Stimulated activated CD8-positive, alpha-beta memory T cell treated with anti-CD3 and anti-CD28 coated beads, Interleukin-15, amount 100 ng/mL, for 48 hours (primary cell): ENCODE measurements around the gene CPNE8.

Experiments used
- DNase-seq, 2 donors: peaks; one replicate each; pipeline ENCODE4 v3.0.0-alpha.2; 2020; ENCODE audit warnings: low read depth in 2 of 2

Gene CPNE8

DNA sequence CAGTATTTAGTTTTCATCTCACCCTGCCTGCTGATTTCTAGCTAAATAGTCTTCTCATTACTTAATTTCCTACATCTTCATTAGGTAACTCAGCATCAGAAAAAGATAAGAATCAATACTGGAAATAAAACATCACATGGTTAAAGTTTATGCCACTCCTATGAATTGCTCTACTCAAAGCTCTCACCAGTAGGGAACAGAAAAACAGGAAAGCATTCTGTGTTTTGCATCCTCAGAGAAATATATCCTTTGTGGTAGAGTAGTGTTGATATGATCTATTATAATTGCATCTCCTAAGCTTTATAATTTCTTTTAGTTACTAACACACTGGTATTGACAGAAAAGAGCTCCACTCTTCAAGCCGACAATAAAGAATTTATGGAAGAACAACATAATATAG is 9.9 kb downstream of the CPNE8 start:
- DNase-seq = no peak

- DNase-seq = no peak
These were observed 12.4 kb downstream of the CPNE8 start for GRCh38 chr12:38892976-38893375.

GRCh38 chr12:38892087-38892786 is 13.2 kb downstream of the CPNE8 start:
- DNase-seq = no peak

- DNase-seq = no peak
These were observed 15.1 kb downstream of the CPNE8 start for GRCh38 chr12:38890102-38890855.

- DNase-seq = no peak
These were observed 16.0 kb downstream of the CPNE8 start for GRCh38 chr12:38889297-38889815.

- no peak for DNase-seq
These were observed 17.6 kb downstream of the CPNE8 start for GRCh38 chr12:38887770-38888169.

- no peak for DNase-seq
These were observed 18.5 kb downstream of the CPNE8 start for GRCh38 chr12:38886931-38887330.

DNA sequence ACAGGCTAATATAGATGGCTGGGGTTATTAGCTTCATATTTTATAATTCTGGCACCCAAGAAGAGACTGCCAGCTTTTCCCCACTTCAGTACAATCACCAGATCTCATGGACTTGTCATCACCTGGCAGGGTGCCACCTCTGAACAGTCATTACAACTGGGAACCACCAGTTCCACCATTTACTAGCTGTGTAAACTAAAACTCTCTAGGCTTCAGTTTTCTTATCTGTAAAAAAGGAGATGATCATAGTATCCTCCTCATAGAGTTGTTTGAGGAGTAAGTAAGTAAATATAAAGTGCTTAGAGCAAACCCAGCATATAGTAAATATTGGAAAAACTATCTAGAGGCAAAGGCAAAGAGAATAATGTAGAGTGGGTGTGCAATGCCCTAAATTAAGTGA is 19.3 kb downstream of the CPNE8 start:
- DNase-seq = no peak

GRCh38 chr12:38884666-38885065 is 20.7 kb downstream of the CPNE8 start:
- DNase-seq = no peak

GRCh38 chr12:38883629-38884134 is 21.7 kb downstream of the CPNE8 start:
- no peak for DNase-seq

- no peak for DNase-seq
These were observed 25.1 kb downstream of the CPNE8 start for GRCh38 chr12:38880288-38880687.

DNA sequence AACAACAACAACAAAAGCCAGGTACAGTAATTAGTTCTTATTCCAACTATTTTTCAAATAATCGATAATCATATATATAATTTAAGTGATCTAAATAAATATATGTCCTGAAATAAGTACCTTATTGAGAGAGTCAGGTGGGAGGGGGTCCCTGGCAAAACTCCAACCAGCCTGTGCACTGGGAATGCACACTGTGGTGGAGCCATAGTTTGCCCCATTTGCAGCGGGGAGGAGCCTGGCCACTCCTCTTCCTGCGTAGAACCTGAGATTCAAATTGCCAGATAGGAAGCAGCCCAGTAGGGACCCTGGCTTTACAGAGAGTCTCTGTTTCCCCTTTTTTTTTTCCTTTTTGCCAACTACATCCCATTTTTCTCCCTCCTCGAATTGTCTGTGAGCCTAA is 26.4 kb downstream of the CPNE8 start:
- no peak for DNase-seq

- DNase-seq = no peak
These were observed 27.1 kb downstream of the CPNE8 start for GRCh38 chr12:38878333-38878705.

DNA sequence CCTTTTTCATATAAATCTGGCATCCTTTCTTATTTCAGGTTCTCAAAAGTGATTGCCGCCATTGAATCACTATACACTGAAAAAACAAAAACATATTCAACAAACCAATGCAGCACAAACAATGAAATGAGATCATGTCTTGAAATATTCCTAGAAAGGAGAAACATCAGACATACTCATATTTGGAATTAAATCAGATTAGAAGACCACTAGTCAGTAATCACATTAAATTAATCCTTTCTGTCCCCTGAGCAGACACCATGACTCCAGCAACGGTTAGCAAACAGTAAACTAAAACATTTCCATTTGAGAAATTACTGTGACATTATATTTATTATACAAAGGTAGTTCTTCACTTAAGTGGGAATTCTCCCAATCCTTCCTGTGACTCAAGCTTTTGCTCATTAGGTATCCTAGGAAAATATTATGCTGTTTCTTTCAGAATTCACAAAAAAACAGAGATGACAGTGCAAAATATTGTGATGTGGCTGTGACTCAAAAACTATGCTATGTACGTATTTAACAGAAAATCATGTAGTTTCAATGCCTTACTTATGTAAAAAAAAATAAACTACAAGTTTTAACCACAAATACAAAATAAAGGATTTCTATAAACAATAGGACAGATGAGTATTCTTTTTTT is 29.7 kb downstream of the CPNE8 start:
- DNase-seq = no peak

GRCh38 chr12:38872561-38872960 is 32.8 kb downstream of the CPNE8 start:
- DNase-seq = no peak

GRCh38 chr12:38872156-38872555 is 33.2 kb downstream of the CPNE8 start:
- no peak for DNase-seq

DNA sequence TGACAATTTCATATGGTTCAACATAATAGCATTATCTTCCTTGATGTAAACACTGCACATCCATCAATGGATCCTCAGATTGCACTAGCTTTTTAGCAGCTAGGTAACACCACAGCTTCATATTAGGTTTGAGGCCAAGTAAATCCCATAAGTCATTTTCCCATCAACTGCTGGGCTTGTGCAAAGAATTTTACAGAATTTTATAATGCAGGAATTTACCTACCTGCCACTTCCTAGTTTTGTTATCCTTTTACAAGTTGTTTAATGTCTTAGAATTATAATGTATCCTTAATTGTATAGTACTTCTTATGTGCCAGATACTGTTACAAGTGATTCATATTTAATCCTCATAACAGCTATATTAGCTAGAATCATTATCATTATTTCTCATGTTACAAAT is 36.4 kb downstream of the CPNE8 start:
- DNase-seq = no peak

- DNase-seq = no peak
These were observed 54.9 kb downstream of the CPNE8 start for GRCh38 chr12:38850461-38850860.

- no peak for DNase-seq
These were observed 58.1 kb downstream of the CPNE8 start for GRCh38 chr12:38847247-38847646.

DNA sequence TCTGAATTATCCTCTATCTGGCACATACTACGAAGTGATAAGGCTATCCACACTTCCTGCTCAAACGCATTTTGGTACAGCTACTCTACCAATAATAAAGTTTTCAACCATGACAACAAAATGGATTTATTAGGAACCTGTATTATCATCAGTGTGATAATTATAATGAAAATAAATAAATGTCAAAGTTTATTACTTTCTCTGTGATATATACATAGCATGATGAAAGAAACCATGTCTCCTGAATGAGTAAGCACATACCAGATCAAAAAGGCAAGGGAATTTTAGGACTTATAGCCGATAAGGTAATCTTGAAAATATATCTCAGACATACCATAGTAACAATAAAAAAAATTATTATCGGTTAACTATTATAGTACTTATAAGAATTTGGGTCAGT is 61.1 kb downstream of the CPNE8 start:
- no peak for DNase-seq

GRCh38 chr12:38838056-38838850 is 67.1 kb downstream of the CPNE8 start:
- no peak for DNase-seq

DNA sequence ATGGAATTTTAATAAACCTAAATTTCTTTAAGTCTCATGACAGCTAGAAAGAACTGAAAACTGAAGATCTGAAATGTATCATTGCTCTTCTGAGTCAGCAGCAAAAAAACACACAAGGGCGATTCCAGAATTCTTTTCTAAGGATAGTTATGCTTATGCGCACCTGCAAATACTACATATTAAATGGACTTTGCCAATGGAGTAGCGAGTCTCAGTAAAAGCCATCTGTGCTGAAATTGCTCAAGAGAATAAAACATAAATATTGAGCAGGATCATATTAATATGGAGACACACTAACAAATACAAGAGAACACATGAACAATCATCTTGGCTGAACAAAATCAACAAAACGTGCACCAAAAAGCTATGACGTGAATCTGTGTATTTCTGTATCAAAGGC is 73.7 kb downstream of the CPNE8 start:
- no peak for DNase-seq
